NB4 (cell line): ENCODE results near the gene TNFSF8.

Experiments used
- DNase-seq: peaks from one replicate; pipeline ENCODE4 v3.0.0; 2010; ENCODE audit warnings: low read depth
- H3K4me3 ChIP-seq: one replicate; pipeline ENCODE4 v1.5.1; 2011; ENCODE audit warnings: mild to moderate bottlenecking, low read depth, low read length, moderate library complexity
- CTCF ChIP-seq: IDR thresholded peaks from one replicate; pipeline ENCODE4 v1.5.1; 2012; ENCODE audit warnings: low read depth, low read length
- MAX ChIP-seq: IDR thresholded peaks from 2 replicates; pipeline ENCODE4 v1.6.1; 2011; ENCODE audit warnings: low read depth, low read length
- MYC ChIP-seq: IDR thresholded peaks from 2 replicates; pipeline ENCODE4 v1.6.1; 2011; ENCODE audit warnings: low read depth, low read length
- POLR2A ChIP-seq: IDR thresholded peaks from 2 replicates; pipeline ENCODE4 v1.6.1; 2011; ENCODE audit warnings: mild to moderate bottlenecking; ENCODE audit not compliant: insufficient read length; ENCODE audit errors: extremely low read depth

The TNFSF8 gene

GRCh38 chr9:114852050-114852594, 78.3 kb downstream of the TNFSF8 start:
- TF ChIP-seq MAX (no peak), CTCF (no peak), MYC (no peak), POLR2A (no peak)
- no peak overlapping the region for H3K4me3 ChIP-seq
- DNase-seq: peak; percentile 80

GRCh38 chr9:114851306-114851705, 79.1 kb downstream of the TNFSF8 start:
- TF ChIP-seq MYC (no peak), CTCF (no peak), POLR2A (no peak), MAX (no peak)
- DNase-seq: peak; percentile 34
- H3K4me3 ChIP-seq: no peak overlapping the region
